Fibroblast of the conjunctiva (primary cell): ENCODE measurements around the gene EHBP1.
A peak's percentile ranks its signal among the peaks of the same experiment; 100 is the strongest.

Experiments used
- DNase-seq: peaks from one replicate; pipeline ENCODE4 v3.0.0-alpha.2; 2010; ENCODE audit warnings: low read depth

Gene EHBP1

DNA sequence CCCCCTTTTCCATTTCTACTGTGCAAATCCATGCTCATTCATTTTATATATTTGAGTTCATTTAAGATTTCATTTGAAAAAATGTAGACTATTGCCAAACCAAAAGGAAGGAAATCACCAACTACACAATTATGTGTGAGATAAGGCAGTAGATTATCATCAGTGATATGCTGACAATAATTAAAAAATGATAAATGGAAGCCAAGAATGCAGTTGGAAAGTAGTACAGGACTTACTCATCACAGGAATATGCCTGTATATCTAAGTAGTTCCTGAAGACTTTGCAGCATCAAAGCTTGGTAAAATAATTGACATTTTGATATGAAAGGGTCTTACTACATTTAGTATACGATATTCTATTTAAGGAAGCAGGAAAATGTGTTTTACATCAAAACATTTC, 179.0 kb downstream of the EHBP1 start:
- no peak for DNase-seq

DNA sequence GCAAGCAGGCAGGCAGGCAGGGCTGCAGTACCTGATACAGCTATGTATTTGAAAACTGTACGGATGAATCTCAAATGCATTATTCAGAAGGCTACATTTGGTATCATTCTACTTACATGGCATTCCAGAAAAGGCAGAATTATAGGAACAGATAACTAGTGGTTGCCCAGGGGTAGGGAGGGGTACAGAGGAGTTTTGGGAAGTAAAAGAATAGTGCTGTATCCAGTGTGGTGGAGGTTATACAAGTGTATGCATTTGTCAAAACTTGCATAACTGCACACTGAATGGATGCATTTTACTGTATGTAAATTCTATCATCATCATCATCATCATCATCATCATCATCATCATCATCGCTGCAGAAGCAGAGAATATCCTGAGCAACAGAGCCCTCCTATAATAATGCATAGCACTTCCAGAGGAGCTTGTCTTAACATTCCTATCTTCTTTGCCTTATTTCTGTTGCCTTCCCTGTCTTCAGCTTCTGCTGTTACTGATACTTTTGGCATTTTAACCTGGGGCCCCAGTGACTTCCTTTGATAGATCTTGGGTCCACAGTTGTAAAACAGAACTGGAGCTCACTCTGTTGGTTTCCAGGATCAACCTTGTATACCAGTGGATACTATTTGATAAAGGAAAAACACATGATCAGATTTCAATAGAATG, 189.6 kb downstream of the EHBP1 start:
- DNase-seq, result no peak

DNA sequence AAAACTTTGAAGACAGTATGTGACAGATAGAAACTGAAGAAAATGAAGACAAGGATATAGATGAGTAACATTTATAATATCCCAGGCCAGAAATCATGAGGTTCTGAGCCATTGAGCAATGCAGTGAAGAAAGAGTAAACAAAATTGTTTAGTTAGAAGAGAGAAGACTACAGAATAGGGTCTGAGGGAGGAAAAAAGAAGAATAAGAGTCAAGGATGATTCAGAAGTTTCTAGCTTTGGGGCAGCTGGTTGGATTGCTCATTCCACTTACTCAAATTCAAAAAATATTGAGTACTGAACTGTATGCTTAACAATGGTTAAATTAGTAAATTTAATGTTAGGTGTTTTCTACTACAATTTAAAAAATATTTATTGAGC, 190.1 kb downstream of the EHBP1 start:
- DNase-seq, result no peak

DNA sequence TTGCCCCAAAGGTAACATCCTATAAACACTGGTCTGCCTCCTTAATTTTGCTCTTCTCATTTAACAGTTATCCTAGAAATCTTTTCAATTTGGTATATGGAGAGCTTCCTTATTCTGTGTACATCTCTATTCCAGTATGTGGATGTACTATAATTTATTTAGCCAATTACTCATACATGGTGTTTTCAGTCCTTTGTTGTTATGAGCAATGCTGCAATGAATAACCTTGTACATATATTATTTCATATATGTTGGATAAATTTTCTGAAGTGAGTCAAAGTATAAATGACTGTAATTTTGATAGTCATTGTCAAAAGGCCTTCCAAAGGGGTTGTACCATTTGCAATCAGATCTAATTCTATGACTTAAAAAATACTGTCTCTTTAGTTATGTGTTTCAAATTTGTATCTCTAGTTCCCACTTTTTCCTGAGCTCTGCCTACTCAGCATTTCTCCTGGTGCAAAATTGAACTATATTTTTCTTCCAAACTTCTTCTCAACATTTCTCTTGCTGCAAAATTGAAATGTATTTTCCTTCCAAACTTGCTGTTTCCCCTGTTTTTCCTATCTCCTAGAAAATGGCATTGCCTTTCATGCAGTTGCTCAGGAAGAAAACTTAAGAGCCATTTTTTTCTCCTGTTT, 191.8 kb downstream of the EHBP1 start:
- no peak for DNase-seq

DNA sequence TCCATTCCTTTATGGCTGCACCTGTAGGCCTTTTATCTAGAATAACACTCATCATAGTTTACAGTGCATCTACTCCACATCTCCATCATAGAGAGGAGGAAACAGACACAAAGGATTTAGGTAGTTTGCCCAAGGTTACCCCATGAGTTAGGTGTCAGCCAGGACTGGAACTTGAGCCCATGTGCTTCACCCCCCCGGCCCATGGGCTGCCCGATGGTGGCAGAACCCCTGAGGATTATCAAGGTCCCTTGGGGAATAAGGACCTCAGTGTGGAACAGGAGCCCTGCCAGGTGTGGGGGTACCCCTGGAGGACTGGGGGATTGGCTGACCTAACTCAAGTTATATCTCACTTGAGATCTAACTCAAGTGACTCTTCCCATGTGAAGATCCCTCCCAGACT, 198.8 kb downstream of the EHBP1 start:
- DNase-seq, result no peak

DNA sequence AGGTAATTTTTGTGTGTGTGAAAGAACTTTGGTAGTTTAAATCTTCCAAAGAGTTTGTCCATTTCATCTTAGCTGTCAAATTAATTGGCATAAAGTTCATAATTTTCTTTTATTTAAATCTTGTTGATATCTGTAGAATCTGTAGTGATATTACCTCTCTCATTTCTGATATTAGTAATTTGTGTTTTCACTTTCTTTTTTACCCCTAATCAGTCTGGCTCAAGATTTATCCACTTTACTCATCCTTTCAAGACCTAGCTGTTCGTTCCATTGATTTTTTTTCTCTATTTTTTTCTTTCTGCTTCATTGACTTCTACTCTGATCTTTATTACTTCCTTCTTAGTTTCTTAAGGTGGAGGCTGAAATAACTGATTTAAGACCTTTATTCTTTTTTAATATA, 202.6 kb downstream of the EHBP1 start:
- DNase-seq, result no peak

DNA sequence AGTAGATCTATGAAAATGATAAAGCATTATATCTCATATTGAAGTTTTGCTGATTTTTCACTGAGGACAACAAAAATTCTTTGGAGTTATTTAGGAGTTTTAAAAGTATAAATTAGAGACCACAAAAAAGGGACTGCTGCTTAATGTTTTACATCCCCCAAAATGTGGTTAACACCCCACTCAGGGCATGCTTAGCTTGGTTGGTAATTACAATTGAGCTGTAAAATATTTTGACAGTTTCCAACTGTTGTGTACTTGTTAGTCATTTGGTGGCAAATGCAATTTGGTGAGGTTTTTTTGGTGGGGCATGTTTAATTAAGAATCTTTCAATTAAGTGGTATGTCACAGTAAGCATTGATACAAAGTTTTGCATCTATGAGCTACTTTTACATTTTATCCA, 207.8 kb downstream of the EHBP1 start:
- DNase-seq, result no peak

DNA sequence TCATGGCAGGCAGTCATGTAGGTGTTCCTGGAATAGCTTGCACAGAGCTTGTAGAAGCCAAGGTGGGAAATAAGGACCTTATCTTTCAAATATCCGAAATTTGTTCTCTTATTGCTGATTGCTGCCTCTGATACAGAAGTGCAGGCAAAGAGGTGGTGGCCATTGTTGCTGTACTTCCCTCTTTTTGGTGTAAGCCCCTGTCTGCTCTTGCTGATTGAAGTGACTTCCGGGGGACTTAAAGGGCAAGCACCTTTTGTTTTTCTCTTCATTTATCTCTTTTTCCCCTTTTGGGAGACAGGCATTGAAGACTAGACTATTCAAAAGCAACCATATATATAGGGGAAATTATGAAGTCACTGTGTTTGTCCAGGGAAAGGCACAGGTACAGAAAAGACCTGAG, 213.5 kb downstream of the EHBP1 start:
- no peak for DNase-seq

DNA sequence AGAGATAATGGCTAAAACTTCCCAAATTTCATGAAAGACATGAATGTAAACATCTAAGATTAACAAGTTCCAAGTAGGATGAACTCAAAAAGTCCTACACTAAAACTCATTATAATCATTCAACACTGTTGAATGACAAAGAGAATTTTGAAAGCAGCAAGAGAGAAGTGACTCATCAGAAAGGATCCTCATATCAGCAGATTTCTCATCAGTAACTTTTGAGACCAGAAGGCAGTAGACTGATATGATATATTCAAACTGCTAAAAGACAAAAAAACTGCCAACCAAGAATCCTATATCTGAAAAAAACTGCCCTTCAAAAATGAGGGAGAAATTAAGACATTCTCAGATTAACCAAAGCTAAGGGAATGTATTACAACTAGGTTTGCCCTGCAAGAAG, 214.6 kb downstream of the EHBP1 start:
- no peak for DNase-seq

DNA sequence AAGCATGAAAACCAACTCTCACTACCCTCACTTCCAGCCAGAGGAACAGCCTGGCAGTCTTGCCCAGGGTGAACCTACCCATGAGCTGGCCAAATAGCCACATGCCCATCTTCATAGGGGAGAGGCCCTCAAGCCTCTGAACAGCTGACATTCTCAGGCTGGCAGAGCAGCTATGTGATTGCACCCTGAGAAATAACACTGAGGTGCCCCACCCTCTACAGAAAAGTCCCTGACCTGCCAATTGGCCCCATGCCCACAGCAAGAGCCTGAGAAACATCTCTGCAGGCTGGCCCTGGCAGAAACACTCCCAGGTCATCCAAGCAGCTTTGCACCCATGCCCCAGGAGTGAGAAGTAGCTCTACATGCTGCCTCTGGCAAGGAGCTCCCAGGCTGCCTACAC, 217.7 kb downstream of the EHBP1 start:
- DNase-seq, result no peak

DNA sequence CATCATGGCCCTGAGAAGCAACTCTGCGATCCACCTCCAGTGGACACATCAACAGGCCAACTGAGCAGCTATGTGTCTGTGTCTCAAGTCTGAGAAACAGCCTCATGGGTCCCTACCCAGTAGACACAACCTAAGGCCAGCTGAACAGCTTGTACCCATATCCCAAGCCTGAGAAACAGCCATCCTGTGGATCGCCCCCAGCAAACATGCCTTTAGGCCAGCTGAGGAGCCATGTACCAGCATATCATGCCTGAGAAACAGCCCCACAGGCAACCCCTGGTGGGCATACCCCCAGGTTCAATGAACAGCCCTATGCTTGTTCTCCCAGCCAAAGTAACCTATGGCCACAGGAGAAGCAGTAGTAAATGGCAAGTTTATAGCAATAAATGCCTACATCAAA, 218.4 kb downstream of the EHBP1 start:
- DNase-seq, result no peak

DNA sequence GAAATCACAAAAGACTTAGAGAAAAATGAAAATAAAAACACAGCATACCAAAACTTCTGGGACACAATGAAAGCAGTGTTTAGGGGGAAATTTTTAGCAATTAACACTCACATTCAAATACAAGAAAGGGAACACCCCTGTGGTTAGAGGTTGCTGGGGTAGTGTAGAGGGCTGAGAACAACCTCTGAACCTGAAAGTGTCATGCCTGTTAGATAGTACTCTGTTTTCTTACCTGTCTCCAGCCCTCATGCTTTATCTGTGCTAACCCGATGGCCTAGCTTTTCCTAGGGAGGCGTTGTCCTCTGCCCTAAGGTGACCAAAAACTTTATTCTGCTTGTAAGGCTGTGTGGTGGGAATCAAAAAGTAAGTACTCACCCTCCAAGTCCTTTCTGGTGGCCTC, 222.5 kb downstream of the EHBP1 start:
- DNase-seq, result no peak

DNA sequence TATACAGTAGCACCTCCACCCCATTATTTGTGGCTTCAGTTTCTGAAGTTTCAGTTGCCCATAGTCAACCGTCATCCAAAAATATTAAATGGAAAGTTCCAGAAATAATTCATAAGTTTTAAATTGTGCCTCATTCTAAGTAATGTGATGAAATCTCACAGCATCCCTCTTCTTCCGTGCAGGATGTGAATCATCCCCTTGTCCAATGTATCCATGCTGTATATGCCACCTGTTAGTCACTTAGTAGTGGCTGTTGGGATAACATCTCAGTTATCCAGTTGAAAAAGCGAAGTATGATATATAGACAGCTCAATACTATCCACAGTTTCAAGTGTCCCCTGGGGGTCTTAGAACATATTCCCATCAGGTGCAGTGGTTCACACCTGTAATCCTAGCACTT, 226.0 kb downstream of the EHBP1 start:
- no peak for DNase-seq

DNA sequence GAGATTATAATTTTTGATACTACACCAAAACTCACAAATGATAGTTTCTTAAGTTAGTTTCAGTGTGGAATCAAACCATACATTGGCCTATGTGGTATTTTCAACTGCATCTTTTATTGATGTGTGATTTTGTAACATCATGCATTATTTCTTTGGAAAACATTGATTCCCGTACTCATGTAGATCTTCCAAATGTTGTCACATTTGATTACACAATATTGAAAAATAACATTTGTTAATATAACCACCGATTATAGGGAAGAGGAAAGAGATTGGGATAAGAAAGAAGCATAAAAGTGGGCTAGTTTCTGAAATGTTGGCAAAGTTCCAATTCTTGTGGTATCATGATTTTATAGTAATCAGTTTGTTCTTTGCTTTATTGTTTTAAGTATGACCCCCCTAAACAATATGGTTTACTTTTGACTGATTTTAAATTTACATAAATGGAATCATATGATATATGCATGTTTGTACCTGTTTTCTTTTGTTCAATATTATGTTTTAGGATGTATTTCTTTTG, 227.9 kb downstream of the EHBP1 start:
- no peak for DNase-seq

DNA sequence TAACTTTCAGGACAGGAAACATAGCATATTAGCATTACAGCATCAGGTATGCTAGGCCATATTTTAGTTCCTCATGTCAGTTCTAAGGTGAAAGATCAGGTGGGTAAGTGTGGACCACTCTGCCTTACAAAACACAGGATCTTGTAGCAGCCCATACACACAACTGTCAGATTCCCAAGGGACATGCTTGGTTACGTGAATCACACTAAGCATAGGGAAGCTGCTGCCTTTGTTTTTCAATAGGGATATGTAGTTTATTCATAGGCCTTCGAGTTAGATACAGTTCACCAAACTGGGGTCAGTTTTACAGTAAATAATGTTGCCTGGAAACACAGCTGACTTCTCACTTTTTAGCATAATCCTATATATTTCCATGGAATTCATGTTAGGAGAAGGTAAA, 229.0 kb downstream of the EHBP1 start:
- DNase-seq, result peak; percentile 18

DNA sequence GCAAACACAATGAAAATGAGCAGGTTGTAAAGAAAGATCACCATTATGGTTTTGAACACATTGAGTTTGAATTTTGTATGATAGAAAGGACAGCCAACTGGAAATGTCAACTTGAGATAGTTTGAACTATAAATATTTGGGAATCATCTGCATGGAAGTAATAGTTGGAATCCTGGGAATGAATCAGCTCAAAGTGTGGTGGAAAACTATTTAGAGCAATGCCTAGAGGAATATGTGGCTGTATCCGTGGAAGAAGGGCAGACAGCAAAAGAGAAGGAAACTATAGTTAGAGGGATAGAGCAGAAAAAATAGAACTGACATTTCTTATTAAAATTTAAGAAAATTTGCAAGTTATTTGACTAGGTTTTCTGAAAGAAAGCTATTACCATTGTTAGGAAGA, 232.6 kb downstream of the EHBP1 start:
- no peak for DNase-seq

DNA sequence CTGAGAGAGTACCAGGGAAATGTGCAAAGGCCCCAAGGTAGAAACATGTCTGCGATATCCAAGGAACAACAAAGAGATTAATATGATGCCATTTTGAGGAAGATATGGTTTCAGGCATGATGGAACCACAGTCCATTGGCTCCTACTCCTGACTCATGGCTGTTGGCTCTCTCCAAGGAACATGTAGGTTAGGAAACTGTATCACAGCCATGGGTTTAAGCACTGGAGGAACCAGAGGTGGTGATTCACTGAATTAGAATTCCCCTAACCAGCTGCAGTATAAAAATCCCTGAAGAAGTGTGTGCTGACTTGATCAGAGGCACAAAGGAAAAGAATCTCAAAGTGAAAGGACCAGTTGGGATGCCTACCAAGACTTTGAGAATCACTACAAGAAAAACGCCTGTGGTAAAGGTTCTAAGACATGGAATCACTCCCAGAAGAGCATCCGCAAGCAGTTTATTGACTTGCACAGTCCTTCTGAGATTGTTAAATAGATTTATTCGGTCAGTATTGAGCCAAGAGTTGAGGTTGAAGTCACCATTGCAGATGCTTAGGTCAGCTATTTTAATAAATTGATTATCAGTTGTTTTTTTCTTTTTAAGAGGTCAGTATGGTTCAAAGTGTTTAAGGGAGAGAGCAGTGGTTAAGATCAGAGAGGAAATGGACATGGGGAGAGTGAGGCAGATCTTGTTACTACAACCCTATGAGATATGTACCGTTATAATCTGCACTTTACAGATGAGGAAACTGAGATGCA, 234.4 kb downstream of the EHBP1 start:
- peak; percentile 52 for DNase-seq

DNA sequence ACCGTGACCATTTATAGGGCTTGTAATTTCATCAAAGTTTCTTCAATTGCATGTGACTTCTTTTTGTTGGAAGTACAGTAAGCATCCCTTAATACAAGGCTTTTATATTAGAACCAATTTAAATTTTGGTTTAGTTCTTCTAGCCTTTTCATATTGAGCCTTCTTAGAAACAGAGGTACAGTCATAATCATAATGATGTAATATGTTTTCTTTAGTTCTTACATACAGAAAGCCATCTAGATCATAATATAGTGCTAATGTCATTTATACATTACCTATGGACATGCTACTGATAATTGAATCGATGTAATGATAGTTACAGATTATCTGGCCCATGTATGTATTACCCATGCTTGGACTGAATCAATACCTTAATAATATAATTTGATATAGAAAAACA, 235.2 kb downstream of the EHBP1 start:
- DNase-seq, result no peak

DNA sequence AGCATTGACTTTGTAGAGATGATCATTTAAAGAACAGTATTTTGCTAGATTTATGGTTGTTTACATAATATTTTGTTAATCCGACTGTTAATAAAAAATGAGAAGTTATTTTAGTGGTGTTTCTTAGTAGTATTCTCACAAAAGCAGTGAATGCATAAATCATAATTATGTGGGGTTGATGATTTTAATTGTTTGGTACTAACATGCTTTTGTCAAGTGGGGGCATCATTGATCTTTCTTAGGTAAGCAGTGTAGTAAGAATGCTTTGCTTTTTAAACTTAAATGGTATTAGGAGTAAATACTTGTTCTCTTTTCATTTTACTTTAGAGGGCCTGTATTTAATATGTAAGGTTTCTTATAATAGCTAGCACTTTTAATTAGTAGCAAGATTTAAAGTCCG, 235.9 kb downstream of the EHBP1 start:
- no peak for DNase-seq

DNA sequence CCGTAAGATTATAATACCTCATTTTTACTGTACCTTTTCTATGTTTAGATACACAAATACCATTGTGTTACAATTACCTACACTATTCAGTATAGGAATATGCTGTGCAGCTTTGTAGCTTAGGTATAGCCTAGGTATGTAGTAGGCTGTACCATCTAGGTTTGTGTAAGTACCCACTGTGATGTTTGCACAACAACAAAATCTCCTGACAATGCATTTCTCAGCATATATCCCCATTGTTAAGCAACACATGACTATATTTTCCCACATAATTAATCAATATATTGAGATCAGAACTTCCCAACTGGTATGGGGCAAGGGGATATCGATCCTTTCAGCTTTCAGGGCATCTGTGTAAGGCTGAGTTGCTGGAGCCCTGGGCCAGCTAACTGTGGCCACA, 238.8 kb downstream of the EHBP1 start:
- DNase-seq, result no peak

DNA sequence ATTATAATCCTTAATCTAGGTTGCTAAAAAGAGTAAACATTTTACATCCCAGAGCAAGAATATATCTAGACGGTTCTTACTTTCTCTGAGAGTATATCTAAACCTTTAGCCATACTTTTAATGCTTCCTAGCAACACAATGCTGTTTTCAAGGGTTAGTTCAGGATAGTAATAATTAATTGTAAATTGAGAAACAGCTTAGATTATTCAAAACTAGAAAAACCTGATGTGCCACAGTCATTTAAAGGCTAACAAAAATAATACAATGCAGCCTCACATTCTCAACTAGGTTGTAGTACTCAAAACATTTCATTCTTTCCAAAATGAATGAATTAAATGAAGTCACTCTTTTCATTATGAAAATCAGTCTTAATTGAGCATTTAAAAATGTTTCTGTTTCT, 241.9 kb downstream of the EHBP1 start:
- DNase-seq, result no peak

DNA sequence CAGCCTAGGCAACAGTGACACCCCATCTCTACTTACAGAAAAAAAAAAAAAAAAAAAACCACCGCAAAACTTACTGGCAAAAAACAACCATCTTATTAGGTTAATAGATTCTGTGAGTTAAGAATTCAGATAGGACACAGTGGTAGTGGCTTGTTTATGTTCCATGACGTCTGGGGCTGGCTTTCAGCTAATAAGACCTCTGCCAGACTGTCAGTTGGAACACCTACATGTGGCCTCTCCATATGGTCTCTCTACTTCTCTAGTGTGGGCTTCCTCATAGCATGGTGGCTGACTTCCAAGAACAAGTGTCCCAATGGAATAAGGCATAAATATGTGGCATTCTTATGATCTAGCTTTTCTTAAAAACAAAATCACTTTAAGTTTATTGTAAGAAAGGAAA, 251.1 kb downstream of the EHBP1 start:
- no peak for DNase-seq

DNA sequence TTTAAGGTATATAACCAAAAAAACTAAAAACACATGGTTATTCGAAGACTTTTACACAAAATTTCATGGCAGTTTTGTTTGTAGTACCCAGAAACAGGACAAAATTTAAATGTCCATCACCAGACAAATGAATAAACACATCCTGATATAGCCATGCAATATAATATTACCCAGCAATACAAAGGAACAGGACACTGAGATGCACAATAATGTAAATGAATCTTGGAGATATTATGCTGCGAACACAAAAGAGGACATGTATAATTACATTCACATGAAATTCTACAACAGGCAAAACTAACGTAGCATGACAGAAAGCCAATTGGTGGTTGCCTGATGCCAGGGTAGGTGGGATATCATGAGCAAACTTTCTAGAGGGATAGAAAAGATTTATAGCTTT, 252.7 kb downstream of the EHBP1 start:
- DNase-seq, result no peak
